M059J (cell line): ENCODE measurements around the gene NPIPB8. TPM values are rescaled to one million over a fixed set of nuclear protein-coding genes. Genes with fewer than 3 reads are reported as not detected.
"Not testable (repeated sequence)": the region's sequence is repeated elsewhere in the genome, so short reads cannot be mapped to it uniquely, and the experiment has no call there.

ENCODE experiments used
- DNase-seq: peaks from one replicate; pipeline ENCODE4 v3.0.0-alpha.2; 2012; ENCODE audit warnings: low read depth
- total RNA-seq: library from RNA; depleted of rRNA; stranded (reverse); fragments of >200 nt; shearing (Covaris generic); gene quantifications from 2 replicates; pipeline ENCODE4 v1.2.3, GENCODE V29; 2014; rRNA removed

The NPIPB8 gene
- total RNA-seq, 1 experiment from 2014 or later: not detected

DNA sequence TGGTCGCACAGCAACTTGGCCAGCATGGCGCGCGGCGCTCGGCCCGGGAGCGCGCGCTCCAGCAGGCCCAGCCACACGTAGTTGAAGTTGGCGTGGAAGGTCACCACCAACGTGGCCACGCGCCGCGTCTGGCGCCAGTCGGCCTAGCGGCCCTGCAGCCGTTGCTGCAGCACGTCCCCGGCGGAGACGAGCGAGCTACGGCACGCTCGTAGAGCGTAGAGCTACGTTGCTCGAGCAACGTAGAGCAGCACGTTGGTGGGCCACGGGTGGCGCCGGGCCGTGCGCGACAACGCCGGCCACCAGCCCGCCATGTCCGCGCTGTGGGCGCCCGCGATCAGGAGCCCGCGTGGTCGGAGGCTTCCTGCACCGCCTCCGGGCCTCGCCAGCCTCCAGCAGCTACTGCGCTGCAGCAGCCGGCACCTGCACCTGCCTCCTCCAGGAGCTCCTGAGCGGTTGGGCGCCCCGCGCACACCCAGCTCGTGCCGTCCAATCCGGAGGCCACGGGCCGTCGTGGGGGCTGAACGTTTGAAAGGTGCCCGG, 14.6 kb upstream of the NPIPB8 start:
- DNase-seq: no peak

GRCh38 chr16:28630905-28631304, 7.0 kb upstream of the NPIPB8 start:
- not testable (repeated sequence) for DNase-seq

GRCh38 chr16:28636093-28636823, 1.6 kb upstream of the NPIPB8 start:
- peak; percentile 78 for DNase-seq

DNA sequence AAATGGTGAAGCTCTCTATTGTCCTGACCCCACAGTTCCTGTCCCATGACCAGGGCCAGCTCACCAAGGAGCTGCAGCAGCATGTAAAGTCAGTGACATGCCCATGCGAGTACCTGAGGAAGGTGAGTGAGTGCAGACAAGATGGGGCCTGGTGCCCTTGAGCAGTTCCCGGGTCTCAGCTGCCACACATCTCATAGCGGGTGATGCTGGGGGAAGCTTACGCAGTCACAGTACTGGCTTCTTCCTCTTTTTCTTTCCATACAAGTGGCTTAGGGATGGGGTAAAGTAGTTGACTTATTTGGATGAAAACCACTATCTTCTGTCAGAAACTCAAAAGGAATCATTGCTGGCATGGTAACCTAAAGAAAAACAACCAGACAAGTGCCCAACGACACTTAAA, 494 bp downstream of the NPIPB8 start:
- peak; percentile 11 for DNase-seq

DNA sequence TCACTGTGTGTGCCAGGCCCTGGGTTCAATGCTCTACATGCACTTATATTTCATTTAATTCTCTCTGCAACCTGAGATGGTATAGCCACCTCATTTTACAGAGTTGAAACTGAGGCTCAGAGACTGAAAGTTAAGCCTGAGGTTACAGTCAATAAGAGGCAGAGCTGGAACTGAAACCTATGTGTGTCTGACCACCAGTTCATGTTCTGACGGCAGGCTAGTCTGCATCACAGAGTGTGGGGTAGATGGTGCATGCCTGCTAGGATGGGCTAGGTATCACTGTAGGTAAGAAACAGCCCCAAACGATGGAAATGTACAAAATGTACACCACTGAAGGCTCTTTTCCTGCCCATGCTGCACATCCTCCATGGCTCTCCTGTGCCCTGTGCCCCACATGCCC, 2.1 kb downstream of the NPIPB8 start:
- DNase-seq: not testable (repeated sequence)

DNA sequence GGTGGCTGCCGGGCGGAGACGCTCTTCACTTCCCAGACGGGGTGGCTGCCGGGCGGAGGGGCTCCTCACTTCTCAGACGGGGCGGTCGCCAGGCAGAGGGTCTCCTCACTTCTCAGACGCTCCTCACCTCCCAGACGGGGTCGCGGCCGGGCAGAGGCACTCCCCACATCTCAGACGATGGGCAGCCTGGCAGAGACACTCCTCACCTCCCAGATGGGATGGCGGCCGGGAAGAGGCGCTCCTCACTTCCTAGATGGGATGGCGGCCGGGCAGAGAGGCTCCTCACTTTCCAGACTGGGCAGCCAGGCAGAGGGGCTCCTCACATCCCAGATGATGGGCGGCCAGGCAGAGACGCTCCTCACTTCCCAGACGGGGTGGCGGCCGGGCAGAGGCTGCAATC, 28.4 kb downstream of the NPIPB8 start:
- not testable (repeated sequence) for DNase-seq

DNA sequence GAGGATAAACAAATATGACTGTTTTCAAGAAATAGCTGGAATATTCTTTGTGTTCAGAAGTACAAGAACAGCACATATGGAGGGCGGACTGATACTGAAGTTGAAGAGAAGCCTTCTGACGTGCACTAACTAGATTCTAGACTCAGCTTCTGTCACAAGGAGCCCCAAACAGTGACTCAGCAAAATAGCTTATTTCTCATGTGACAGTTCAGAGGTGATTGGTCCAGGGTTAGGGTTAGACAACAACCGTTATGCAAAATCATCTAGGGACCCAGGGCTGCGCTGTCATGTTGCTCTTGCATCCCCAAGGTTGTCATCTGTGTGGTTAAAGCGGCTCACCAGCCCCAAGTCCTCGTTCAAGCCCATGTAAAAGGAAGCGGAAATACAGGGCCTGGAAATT, 29.6 kb downstream of the NPIPB8 start:
- DNase-seq: not testable (repeated sequence)

DNA sequence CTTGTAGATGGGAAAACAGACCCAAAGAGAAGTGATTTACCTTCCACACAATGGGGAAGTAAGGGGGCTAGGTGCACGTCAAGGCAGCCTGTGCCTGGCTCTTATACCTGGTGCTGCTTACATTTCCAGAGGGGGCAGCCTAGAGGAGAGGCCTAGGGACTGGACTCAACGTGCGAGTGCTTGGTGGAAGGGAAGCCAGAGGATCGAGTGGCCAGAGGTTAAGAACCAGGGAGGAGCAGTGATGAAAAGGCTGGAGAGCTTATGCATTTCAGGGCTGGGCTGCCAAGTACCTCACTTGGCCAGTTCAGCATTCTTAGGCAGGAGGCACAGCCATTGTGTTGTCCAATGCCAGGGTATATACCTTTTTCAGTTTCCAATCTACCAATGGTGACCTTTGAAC, 30.3 kb downstream of the NPIPB8 start:
- not testable (repeated sequence) for DNase-seq

DNA sequence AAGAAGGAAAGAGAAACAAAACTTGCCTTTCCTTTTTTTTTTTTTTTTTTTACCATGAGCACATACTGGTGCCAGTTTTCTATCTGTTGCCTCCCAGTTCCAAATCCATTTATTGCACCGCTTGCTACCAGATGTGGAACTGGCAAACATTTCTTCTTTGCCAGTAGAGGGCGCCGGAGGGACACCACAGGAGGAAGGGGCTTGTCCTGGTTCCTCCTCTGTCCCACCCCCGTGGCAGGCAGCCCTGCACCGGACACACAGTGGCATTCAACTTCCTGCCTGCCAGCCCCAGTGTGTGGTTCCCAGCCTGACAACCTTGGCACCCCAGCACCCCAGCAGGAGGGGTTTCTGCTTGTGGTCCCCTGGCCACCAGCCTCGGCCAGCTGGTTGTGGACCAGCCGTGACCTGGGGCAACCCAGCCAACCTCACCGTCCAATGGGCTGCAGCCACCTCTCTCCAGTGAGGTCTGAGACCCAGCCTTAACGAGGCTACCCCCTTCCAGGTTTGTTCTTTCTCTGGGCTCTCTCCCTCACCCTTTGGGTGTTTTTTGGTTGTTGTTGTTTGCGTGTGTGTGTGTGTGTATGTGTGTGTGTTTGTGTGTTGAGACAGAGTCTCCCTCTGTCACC, 50.6 kb downstream of the NPIPB8 start:
- not testable (repeated sequence) for DNase-seq

DNA sequence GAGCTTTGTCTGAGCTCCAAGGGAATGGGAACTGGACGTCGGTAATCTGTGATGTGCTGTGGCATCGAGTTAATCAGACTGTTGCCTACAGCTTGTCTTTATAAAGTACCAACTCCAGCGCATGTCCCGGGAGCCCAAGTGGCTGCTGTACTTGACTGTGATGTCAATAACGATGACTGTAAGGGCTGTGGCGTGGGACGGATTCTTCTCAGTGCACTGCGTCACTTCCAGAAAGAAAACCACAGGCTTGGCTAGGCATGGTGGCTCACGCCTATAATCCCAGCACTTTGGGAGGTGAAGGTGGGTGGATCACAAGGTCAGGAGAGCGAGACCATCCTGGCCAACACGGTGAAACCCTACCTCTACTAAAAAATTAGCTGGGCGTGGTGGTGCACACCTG, 51.6 kb downstream of the NPIPB8 start:
- DNase-seq: not testable (repeated sequence)

- DNase-seq: not testable (repeated sequence)
These were observed 53.9 kb downstream of the NPIPB8 start for GRCh38 chr16:28691722-28692121.

- DNase-seq: not testable (repeated sequence)
These were observed 55.5 kb downstream of the NPIPB8 start for GRCh38 chr16:28693257-28693950.

DNA sequence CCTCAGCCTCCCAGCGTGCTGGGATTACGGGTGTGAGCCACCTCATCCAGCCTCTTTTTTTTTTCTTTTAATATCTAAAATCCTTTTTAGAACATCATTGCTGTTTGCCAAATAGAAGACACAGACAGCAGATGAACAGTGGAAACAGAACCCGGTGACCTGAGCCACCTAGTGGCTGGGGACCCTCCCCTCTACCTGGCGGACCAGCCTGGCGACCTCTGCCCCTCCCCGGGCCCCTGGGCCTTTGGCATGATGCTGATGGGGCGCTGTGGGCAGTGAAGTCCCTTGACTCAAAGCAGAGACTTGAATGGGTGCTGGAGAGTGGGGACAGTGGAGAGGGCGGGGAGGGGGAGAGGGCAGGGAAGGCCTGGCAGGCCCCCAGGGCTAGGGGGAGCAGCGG, 61.9 kb downstream of the NPIPB8 start:
- DNase-seq: not testable (repeated sequence)

DNA sequence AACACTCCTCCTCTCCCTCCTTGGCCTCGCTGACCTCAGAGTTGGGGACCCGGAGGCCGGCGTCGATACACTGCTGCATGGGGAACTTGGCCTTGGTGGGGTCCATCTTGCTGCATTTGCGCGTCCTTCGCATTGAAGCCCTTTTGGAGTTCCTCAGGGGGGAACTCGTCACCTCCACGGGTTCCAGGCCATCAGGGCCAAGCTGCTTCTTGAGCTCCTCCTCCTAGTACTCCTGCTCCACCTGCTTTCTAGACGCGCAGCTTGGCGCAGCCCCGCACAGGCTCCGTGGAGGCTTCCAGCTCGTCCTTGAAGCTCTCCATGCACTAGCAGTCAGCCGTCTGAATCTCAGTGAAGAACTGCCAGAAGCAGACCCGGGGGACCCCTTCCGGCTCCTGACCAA, 62.5 kb downstream of the NPIPB8 start:
- DNase-seq: not testable (repeated sequence)

GRCh38 chr16:28701384-28701783, 63.5 kb downstream of the NPIPB8 start:
- DNase-seq: not testable (repeated sequence)

- DNase-seq: not testable (repeated sequence)
These were observed 66.4 kb downstream of the NPIPB8 start for GRCh38 chr16:28704246-28704645.

Other genes with a start within 250 kb of the NPIPB8 start
- gene EIF3CL, start 234.2 kb upstream of the NPIPB8 start, total RNA-seq: 21.7 and 39.4 TPM in 2 replicates
- not detected in 2 replicates for gene NPIPB7, start 165.7 kb upstream of the NPIPB8 start, total RNA-seq
- 19.5 and 21.3 TPM in 2 replicates for gene CLN3, start 146.0 kb upstream of the NPIPB8 start, total RNA-seq
- not detected in 2 replicates for gene APOBR, start 143.4 kb upstream of the NPIPB8 start, total RNA-seq
- gene IL27, start 131.2 kb upstream of the NPIPB8 start, total RNA-seq: not detected in 2 replicates
- 1.1 and 3.5 TPM in 2 replicates for gene NUPR1, start 99.1 kb upstream of the NPIPB8 start, total RNA-seq
- gene SGF29, start 84.1 kb upstream of the NPIPB8 start, total RNA-seq: 16.5 and 16.7 TPM in 2 replicates
- not detected in 2 replicates for gene SULT1A2, start 41.0 kb upstream of the NPIPB8 start, total RNA-seq
- 0.91 and 1.2 TPM in 2 replicates for gene SULT1A1, start 28.0 kb upstream of the NPIPB8 start, total RNA-seq
- gene EIF3C, start 73.4 kb downstream of the NPIPB8 start, total RNA-seq: 21.4 and 41.2 TPM in 2 replicates
- gene NPIPB9, start 113.7 kb downstream of the NPIPB8 start, total RNA-seq: not detected in 2 replicates
- 30.2 and 43.6 TPM in 2 replicates for gene ATXN2L, start 184.9 kb downstream of the NPIPB8 start, total RNA-seq
- gene TUFM, start 208.3 kb downstream of the NPIPB8 start, total RNA-seq: 121 and 131 TPM in 2 replicates
- gene SH2B1, start 225.8 kb downstream of the NPIPB8 start, total RNA-seq: 9.9 and 16.2 TPM in 2 replicates
- gene ATP2A1, start 240.4 kb downstream of the NPIPB8 start, total RNA-seq: not detected in 2 replicates